ENCODE data around the gene NEAT1. TPM values are rescaled to one million over a fixed set of nuclear protein-coding genes. Genes with fewer than 3 reads are reported as not detected.
A peak's percentile ranks its signal among the peaks of the same experiment; 100 is the strongest.

The NEAT1 gene
- total and polyA plus RNA-seq, 9 of the 15 experiments (the other 6 are each of a cell fraction or from before 2014, with no cell fraction given) = 20.1 to 389 (median 62.8) TPM

- TF ChIP-seq, protein P1, sequence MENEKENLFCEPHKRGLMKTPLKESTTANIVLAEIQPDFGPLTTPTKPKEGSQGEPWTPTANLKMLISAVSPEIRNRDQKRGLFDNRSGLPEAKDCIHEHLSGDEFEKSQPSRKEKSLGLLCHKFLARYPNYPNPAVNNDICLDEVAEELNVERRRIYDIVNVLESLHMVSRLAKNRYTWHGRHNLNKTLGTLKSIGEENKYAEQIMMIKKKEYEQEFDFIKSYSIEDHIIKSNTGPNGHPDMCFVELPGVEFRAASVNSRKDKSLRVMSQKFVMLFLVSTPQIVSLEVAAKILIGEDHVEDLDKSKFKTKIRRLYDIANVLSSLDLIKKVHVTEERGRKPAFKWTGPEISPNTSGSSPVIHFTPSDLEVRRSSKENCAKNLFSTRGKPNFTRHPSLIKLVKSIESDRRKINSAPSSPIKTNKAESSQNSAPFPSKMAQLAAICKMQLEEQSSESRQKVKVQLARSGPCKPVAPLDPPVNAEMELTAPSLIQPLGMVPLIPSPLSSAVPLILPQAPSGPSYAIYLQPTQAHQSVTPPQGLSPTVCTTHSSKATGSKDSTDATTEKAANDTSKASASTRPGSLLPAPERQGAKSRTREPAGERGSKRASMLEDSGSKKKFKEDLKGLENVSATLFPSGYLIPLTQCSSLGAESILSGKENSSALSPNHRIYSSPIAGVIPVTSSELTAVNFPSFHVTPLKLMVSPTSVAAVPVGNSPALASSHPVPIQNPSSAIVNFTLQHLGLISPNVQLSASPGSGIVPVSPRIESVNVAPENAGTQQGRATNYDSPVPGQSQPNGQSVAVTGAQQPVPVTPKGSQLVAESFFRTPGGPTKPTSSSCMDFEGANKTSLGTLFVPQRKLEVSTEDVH (IDR thresholded peaks at IDR 0.05; ENCODE audit: low read depth, partially characterized antibody) = peak; percentile 10
- TF ChIP-seq HBP1 (CRISPR knock-in tag; IDR thresholded peaks at IDR 0.05) (0 out of 2 replicates have a peak, but pooled peaks have one; percentile 5), CHD2 (IDR thresholded peaks at IDR 0.05; ENCODE audit: low read depth, low read length) (0 out of 2 replicates have a peak, but pooled peaks have one; percentile 9), RERE (CRISPR knock-in tag; IDR thresholded peaks at IDR 0.05; ENCODE audit: borderline replicate concordance) (0 out of 2 replicates have a peak, but pooled peaks have one; percentile 17), POLR2G (IDR thresholded peaks at IDR 0.05; ENCODE audit: low read depth, low read length) (peak; percentile 78), CBX2 (IDR thresholded peaks at IDR 0.05; ENCODE audit: insufficient read depth, low read length, poor library complexity, severe bottlenecking) (no peak), HLTF (IDR thresholded peaks at IDR 0.05) (no peak), NR2C1 (IDR thresholded peaks at IDR 0.05) (no peak), NR2C1 (tag; IDR thresholded peaks at IDR 0.05) (no peak), CBFB (CRISPR knock-in tag; IDR thresholded peaks at IDR 0.05) (no peak)
- TF ChIP-seq, protein P2, sequence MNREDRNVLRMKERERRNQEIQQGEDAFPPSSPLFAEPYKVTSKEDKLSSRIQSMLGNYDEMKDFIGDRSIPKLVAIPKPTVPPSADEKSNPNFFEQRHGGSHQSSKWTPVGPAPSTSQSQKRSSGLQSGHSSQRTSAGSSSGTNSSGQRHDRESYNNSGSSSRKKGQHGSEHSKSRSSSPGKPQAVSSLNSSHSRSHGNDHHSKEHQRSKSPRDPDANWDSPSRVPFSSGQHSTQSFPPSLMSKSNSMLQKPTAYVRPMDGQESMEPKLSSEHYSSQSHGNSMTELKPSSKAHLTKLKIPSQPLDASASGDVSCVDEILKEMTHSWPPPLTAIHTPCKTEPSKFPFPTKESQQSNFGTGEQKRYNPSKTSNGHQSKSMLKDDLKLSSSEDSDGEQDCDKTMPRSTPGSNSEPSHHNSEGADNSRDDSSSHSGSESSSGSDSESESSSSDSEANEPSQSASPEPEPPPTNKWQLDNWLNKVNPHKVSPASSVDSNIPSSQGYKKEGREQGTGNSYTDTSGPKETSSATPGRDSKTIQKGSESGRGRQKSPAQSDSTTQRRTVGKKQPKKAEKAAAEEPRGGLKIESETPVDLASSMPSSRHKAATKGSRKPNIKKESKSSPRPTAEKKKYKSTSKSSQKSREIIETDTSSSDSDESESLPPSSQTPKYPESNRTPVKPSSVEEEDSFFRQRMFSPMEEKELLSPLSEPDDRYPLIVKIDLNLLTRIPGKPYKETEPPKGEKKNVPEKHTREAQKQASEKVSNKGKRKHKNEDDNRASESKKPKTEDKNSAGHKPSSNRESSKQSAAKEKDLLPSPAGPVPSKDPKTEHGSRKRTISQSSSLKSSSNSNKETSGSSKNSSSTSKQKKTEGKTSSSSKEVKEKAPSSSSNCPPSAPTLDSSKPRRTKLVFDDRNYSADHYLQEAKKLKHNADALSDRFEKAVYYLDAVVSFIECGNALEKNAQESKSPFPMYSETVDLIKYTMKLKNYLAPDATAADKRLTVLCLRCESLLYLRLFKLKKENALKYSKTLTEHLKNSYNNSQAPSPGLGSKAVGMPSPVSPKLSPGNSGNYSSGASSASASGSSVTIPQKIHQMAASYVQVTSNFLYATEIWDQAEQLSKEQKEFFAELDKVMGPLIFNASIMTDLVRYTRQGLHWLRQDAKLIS (CRISPR knock-in tag; IDR thresholded peaks at IDR 0.05) = 0 out of 2 replicates have a peak, but pooled peaks have one; percentile 16
Observed at GRCh38 chr11:65445604-65446445, 23.2 kb downstream of the NEAT1 start (continued).

Measured in K562 (cell line).